Measurements from ENCODE around the gene EIF4G1. TPM values are rescaled to one million over a fixed set of nuclear protein-coding genes. Genes with fewer than 3 reads are reported as not detected.

Gene EIF4G1
- total RNA-seq, 1 donor = 245 TPM

DNA sequence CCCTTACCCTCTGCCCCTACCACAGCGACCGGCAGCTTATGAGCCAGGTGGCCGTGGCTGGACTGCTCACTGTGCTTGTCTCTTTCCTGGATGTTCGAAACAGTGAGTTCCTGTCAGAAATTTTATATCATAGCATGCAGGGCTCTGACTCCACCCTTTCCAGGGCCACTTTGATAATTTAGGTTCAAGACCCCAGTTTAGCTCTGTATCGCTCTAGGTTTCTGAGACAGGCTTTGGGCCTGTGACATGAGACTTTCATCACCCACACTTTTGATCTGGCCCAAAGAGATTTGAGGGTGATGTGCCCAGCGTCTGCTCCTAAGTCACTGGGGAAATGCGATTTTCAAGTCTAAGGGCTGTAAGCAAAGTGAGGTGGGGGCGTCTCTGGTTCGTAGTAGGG is 6.5 kb upstream of the EIF4G1 start:
- Histone ChIP-seq H3K36me3 (ENCODE audit: insufficient read depth, low read length) (peaks cover 60% of the 10 kb centered on the region), H3K27me3 (ENCODE audit: insufficient read depth, low read length) (no peaks in the 10 kb centered on the region), H2AFZ (ENCODE audit: low read length) (no peak overlapping the region), H3K4me1 (ENCODE audit: insufficient read depth, low read length) (no peaks in the 10 kb centered on the region), H4K20me1 (ENCODE audit: insufficient read depth, low read length) (peaks cover 17% of the 10 kb centered on the region), H3K4me3 (ENCODE audit: insufficient read depth, low read length) (no peak overlapping the region), H3K4me2 (ENCODE audit: insufficient read depth, low read length) (no peak overlapping the region), H3K79me2 (ENCODE audit: insufficient read depth, low read length) (peaks cover 22% of the 10 kb centered on the region), H3K9me3 (ENCODE audit: low read depth, low read length) (no peaks in the 10 kb centered on the region), H3K27ac (ENCODE audit: low read depth, low read length) (no peak overlapping the region)
- TF ChIP-seq, protein P1, sequence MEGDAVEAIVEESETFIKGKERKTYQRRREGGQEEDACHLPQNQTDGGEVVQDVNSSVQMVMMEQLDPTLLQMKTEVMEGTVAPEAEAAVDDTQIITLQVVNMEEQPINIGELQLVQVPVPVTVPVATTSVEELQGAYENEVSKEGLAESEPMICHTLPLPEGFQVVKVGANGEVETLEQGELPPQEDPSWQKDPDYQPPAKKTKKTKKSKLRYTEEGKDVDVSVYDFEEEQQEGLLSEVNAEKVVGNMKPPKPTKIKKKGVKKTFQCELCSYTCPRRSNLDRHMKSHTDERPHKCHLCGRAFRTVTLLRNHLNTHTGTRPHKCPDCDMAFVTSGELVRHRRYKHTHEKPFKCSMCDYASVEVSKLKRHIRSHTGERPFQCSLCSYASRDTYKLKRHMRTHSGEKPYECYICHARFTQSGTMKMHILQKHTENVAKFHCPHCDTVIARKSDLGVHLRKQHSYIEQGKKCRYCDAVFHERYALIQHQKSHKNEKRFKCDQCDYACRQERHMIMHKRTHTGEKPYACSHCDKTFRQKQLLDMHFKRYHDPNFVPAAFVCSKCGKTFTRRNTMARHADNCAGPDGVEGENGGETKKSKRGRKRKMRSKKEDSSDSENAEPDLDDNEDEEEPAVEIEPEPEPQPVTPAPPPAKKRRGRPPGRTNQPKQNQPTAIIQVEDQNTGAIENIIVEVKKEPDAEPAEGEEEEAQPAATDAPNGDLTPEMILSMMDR (IDR thresholded peaks at IDR 0.05; ENCODE audit: extremely low read depth, low read depth, low read length) = no peak
- no peak for DNase-seq (ENCODE audit: insufficient read length, low spot score, missing footprints)

DNA sequence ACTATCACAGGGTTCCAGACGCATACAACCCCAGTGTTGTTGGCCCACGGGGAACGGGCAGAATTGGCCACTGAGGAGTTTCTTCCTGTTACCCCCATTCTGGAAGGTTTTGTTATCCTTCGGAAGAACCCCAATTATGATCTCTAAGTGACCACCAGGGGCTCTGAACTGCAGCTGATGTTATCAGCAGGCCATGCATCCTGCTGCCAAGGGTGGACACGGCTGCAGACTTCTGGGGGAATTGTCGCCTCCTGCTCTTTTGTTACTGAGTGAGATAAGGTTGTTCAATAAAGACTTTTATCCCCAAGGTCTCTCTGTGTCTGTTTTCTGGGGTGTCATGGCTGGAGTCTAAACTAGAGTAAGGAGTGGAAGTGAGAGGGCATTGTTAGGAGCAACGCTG is 5.7 kb upstream of the EIF4G1 start:
- Histone ChIP-seq H3K79me2 (ENCODE audit: insufficient read depth, low read length) (peaks cover 14% of the 10 kb centered on the region), H3K9me3 (ENCODE audit: low read depth, low read length) (no peaks in the 10 kb centered on the region), H3K4me2 (ENCODE audit: insufficient read depth, low read length) (no peak overlapping the region), H3K4me1 (ENCODE audit: insufficient read depth, low read length) (no peaks in the 10 kb centered on the region), H3K27ac (ENCODE audit: low read depth, low read length) (no peak overlapping the region), H3K36me3 (ENCODE audit: insufficient read depth, low read length) (peaks cover 52% of the 10 kb centered on the region), H3K4me3 (ENCODE audit: insufficient read depth, low read length) (no peak overlapping the region), H3K27me3 (ENCODE audit: insufficient read depth, low read length) (no peaks in the 10 kb centered on the region), H2AFZ (ENCODE audit: low read length) (no peak overlapping the region), H4K20me1 (ENCODE audit: insufficient read depth, low read length) (peaks cover 15% of the 10 kb centered on the region)
- no peak for DNase-seq (ENCODE audit: insufficient read length, low spot score, missing footprints)
- TF ChIP-seq, protein P1 (IDR thresholded peaks at IDR 0.05; ENCODE audit: extremely low read depth, low read depth, low read length) = peak; percentile 18

DNA sequence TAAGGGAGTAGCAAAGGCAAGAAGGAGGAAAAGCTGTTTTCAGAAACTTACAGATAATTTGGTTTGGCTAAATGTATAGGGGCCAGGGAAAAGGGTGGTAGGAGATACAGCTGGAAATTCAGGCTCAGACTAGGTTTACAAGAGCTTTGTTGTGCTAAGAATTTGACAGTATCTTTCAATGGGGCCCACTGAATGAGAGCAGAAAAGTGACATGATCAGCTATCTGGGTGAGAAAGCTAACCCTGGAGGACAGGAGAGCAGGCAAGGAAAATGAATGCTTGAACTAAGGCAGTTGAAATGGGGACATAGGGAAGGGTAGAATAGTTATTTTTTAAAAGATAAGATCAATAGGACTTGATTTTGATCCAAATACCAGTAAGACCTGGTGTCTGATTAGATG is 2.8 kb upstream of the EIF4G1 start:
- peaks cover 20% of the 10 kb centered on the region for H3K79me2 ChIP-seq (ENCODE audit: insufficient read depth, low read length)
- no peak for DNase-seq (ENCODE audit: insufficient read length, low spot score, missing footprints)
- H3K4me2 ChIP-seq (ENCODE audit: insufficient read depth, low read length) = no peak overlapping the region
- H3K4me1 ChIP-seq (ENCODE audit: insufficient read depth, low read length) = peaks cover 3% of the 10 kb centered on the region
- no peaks in the 10 kb centered on the region for H3K9me3 ChIP-seq (ENCODE audit: low read depth, low read length)
- TF ChIP-seq, protein P1 (IDR thresholded peaks at IDR 0.05; ENCODE audit: extremely low read depth, low read depth, low read length) = no peak
- H3K4me3 ChIP-seq (ENCODE audit: insufficient read depth, low read length) = no peak overlapping the region
- no peak overlapping the region for H3K27ac ChIP-seq (ENCODE audit: low read depth, low read length)
- H4K20me1 ChIP-seq (ENCODE audit: insufficient read depth, low read length) = peaks cover 16% of the 10 kb centered on the region
- no peaks in the 10 kb centered on the region for H3K27me3 ChIP-seq (ENCODE audit: insufficient read depth, low read length)
- H3K36me3 ChIP-seq (ENCODE audit: insufficient read depth, low read length) = peaks cover 27% of the 10 kb centered on the region
- H2AFZ ChIP-seq (ENCODE audit: low read length) = no peak overlapping the region

DNA sequence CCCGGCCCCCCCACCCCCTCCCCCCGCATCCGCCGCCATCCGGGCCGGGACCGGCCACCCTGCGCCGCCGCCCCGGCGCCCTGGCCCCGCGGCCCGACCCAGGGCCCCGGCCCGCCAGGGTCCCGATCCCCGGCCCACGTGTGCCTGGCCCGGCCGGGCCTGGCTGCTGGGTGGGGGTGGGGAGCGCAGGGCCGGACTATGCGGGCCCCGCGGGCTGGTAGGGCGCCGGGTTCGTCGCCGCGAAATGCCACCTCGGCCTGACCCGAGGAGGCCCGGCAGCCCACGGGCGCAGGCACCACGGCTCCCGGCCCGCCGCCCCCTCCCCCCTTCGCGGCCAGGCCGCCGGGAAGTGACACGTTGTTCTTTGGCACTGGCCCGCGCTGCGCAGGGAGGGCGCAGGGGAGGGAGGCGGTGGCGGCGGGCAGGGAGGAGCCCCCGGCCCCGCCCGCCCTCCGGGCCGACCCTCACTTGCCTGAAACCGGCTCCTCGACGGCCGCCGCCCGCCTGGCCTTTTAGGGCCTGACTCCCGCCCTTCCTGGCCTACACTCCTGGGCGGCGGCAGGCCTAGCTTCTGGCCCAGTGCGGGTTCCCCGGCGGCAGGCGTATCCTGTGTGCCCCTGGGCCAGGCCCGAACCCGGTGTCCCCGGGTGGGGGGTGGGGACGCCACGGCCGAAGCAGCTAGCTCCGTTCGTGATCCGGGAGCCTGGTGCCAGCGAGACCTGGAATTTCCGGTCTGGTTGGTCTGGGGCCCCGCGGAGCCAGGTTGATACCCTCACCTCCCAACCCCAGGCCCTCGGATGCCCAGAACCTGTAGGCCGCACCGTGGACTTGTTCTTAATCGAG is 515 bp downstream of the EIF4G1 start:
- H3K4me3 ChIP-seq (ENCODE audit: insufficient read depth, low read length) = peak overlapping the region; percentile 97
- DNase-seq (ENCODE audit: insufficient read length, low spot score, missing footprints) = peak; percentile 97

More for the DNA sequence above, 515 bp downstream of the EIF4G1 start:
- Histone ChIP-seq H3K27me3 (ENCODE audit: insufficient read depth, low read length) (no peaks in the 10 kb centered on the region), H3K9me3 (ENCODE audit: low read depth, low read length) (no peaks in the 10 kb centered on the region), H4K20me1 (ENCODE audit: insufficient read depth, low read length) (peaks cover 44% of the 10 kb centered on the region), H3K27ac (ENCODE audit: low read depth, low read length) (peak overlapping the region; percentile 90), H3K79me2 (ENCODE audit: insufficient read depth, low read length) (peaks cover 47% of the 10 kb centered on the region), H3K36me3 (ENCODE audit: insufficient read depth, low read length) (peaks cover 30% of the 10 kb centered on the region), H3K4me1 (ENCODE audit: insufficient read depth, low read length) (peaks cover 29% of the 10 kb centered on the region), H3K4me2 (ENCODE audit: insufficient read depth, low read length) (peak overlapping the region; percentile 98), H2AFZ (ENCODE audit: low read length) (no peak overlapping the region)
- TF ChIP-seq, protein P1 (IDR thresholded peaks at IDR 0.05; ENCODE audit: extremely low read depth, low read depth, low read length) = no peak

Measured in osteoblast (primary cell).